Astrocyte (in vitro differentiated cells and primary cell): Measurements from ENCODE around the gene CDS1. TPM values are rescaled to one million over a fixed set of nuclear protein-coding genes. Genes with fewer than 3 reads are reported as not detected.

Source experiments
- DNase-seq: peaks from one replicate; pipeline ENCODE4 v3.0.0-alpha.2; 2010; ENCODE audit warnings: low read depth
- FAIRE-seq: peaks from 2 replicates; lab custom pipeline; 2011; peaks lifted over from hg19 to GRCh38; lab: Jason Lieb, UNC
- H2AFZ ChIP-seq: 2 replicates; pipeline ENCODE4 v1.6.0; 2012; ENCODE audit warnings: low read depth, low read length, inconsistent platforms
- H3K27ac ChIP-seq: 2 replicates; pipeline ENCODE4 v1.5.1; 2011; ENCODE audit warnings: low read depth, low read length, inconsistent platforms
- H3K27me3 ChIP-seq: 2 replicates; pipeline ENCODE4 v1.6.0; 2011; ENCODE audit warnings: low read length, inconsistent platforms; ENCODE audit not compliant: insufficient read depth
- H3K36me3 ChIP-seq: 2 replicates; pipeline ENCODE4 v1.5.1; 2011; ENCODE audit warnings: low read length, inconsistent platforms; ENCODE audit not compliant: insufficient read depth
- H3K4me1 ChIP-seq: 2 replicates; pipeline ENCODE4 v1.5.1; 2011; ENCODE audit warnings: low read length, inconsistent platforms; ENCODE audit not compliant: insufficient read depth
- H3K4me2 ChIP-seq: 2 replicates; pipeline ENCODE4 v1.6.0; 2012; ENCODE audit warnings: low read length, inconsistent platforms
- H3K4me3 ChIP-seq: 2 replicates; pipeline ENCODE4 v1.5.1; 2011; ENCODE audit warnings: low read depth, mild to moderate bottlenecking, low read length, inconsistent platforms; ENCODE audit not compliant: insufficient read depth
- H3K79me2 ChIP-seq: 2 replicates; pipeline ENCODE4 v1.6.0; 2012; ENCODE audit warnings: mild to moderate bottlenecking, low read length, inconsistent platforms; ENCODE audit not compliant: insufficient read depth
- H3K9ac ChIP-seq: 2 replicates; pipeline ENCODE4 v1.6.0; 2012; ENCODE audit warnings: mild to moderate bottlenecking, low read length, inconsistent platforms
- H3K9me3 ChIP-seq: 2 replicates; pipeline ENCODE4 v1.5.1; 2012; ENCODE audit warnings: low read depth, mild to moderate bottlenecking, low read length, inconsistent platforms; ENCODE audit not compliant: insufficient read depth
- H4K20me1 ChIP-seq: 2 replicates; pipeline ENCODE4 v1.6.0; 2012; ENCODE audit warnings: low read length, inconsistent platforms; ENCODE audit not compliant: insufficient read depth
- H3K27ac Mint-ChIP-seq: one replicate; pipeline ENCODE4 v1.8.0; 2021; ENCODE audit warnings: mild to moderate bottlenecking, mixed read lengths; ENCODE audit not compliant: unreplicated experiment
- H3K27me3 Mint-ChIP-seq: one replicate; pipeline ENCODE4 v1.8.0; 2021; ENCODE audit warnings: low read depth, mixed read lengths; ENCODE audit not compliant: unreplicated experiment
- H3K36me3 Mint-ChIP-seq: one replicate; pipeline ENCODE4 v1.8.0; 2021; ENCODE audit warnings: low read depth, mixed read lengths; ENCODE audit not compliant: unreplicated experiment
- H3K4me1 Mint-ChIP-seq: one replicate; pipeline ENCODE4 v1.8.0; 2021; ENCODE audit warnings: low read depth, mixed read lengths; ENCODE audit not compliant: unreplicated experiment
- H3K4me3 Mint-ChIP-seq: one replicate; pipeline ENCODE4 v1.8.0; 2021; ENCODE audit warnings: mild to moderate bottlenecking, moderate library complexity, mixed read lengths; ENCODE audit not compliant: unreplicated experiment
- H3K9me3 Mint-ChIP-seq: one replicate; pipeline ENCODE4 v1.8.0; 2021; ENCODE audit warnings: mild to moderate bottlenecking, mixed read lengths; ENCODE audit not compliant: unreplicated experiment
- EZH2 ChIP-seq: IDR thresholded peaks from 2 replicates; pipeline ENCODE4 v1.6.1; 2012; ENCODE audit warnings: mild to moderate bottlenecking, low read length, inconsistent platforms; ENCODE audit not compliant: insufficient read depth
- total RNA-seq: library from RNA; stranded (reverse); gene quantifications from 2 replicates; pipeline ENCODE4 v1.2.1, GENCODE V29; 2021
- TF ChIP-seq, protein P1 (sequence below): IDR thresholded peaks from 2 replicates; pipeline ENCODE4 v1.5.1; 2011; ENCODE audit warnings: low read depth, mild to moderate bottlenecking, inconsistent platforms, low read length, moderate library complexity; ENCODE audit not compliant: insufficient read depth

Gene CDS1
- total RNA-seq, 1 donor from 2014 or later: 5.7 TPM

DNA sequence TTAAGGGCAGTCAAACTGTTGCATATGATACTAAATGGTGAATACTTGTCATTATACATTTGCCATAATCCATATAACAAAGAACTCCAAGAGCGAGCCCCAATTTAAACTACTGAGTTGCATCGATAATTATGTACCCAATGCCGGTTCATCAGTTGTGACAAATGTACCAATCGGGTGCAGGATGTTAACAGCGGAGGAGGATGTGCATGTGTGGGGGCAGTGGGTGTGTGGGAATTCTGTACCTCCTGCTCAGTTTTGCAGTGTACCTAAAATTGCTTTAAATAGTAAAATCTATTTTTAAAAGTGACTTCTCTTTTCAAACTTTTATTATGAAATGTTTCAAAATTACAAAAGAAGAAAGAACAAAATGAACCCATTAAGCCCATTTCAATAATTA lies 20.8 kb upstream of the CDS1 start:
- Histone ChIP-seq H3K27me3 (no peaks in the 10 kb centered on the region), H3K9me3 (no peaks in the 10 kb centered on the region), H3K4me2 (no peak overlapping the region), H3K4me1 (no peaks in the 10 kb centered on the region), H2AFZ (no peak overlapping the region), H3K9ac (no peak overlapping the region), H3K4me3 (no peak overlapping the region), H3K27ac (no peak overlapping the region), H3K36me3 (no peaks in the 10 kb centered on the region), H3K79me2 (no peaks in the 10 kb centered on the region), H4K20me1 (no peaks in the 10 kb centered on the region)
- no peaks in the 10 kb centered on the region for H3K27me3 Mint-ChIP-seq
- no peak overlapping the region for H3K4me3 Mint-ChIP-seq
- H3K4me1 Mint-ChIP-seq: peaks cover 4% of the 10 kb centered on the region
- FAIRE-seq (no peak), DNase-seq (no peak)
- H3K36me3 Mint-ChIP-seq: no peaks in the 10 kb centered on the region
- no peak for TF ChIP-seq EZH2
- TF ChIP-seq, protein P1, sequence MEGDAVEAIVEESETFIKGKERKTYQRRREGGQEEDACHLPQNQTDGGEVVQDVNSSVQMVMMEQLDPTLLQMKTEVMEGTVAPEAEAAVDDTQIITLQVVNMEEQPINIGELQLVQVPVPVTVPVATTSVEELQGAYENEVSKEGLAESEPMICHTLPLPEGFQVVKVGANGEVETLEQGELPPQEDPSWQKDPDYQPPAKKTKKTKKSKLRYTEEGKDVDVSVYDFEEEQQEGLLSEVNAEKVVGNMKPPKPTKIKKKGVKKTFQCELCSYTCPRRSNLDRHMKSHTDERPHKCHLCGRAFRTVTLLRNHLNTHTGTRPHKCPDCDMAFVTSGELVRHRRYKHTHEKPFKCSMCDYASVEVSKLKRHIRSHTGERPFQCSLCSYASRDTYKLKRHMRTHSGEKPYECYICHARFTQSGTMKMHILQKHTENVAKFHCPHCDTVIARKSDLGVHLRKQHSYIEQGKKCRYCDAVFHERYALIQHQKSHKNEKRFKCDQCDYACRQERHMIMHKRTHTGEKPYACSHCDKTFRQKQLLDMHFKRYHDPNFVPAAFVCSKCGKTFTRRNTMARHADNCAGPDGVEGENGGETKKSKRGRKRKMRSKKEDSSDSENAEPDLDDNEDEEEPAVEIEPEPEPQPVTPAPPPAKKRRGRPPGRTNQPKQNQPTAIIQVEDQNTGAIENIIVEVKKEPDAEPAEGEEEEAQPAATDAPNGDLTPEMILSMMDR: no peak
- H3K27ac Mint-ChIP-seq: peak overlapping the region; percentile 3
- no peaks in the 10 kb centered on the region for H3K9me3 Mint-ChIP-seq

DNA sequence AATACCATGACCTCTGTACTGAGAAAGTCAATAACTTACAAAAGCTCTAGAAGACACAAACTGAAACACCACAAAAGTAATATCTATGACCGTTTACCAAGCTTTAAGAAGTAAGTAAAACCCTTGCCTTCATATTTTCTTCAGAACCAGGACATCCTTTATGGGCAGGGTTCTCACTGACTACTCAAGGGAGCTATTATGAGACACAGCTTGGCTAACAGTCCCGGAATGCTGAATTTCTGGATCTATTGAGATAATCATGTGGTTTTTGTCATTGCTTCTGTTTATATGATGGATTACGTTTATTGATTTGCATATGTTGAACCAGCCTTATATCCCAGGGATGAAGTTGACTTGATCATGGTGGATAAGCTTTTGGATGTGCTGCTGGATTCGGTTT lies 19.9 kb upstream of the CDS1 start:
- no peaks in the 10 kb centered on the region for H3K4me1 ChIP-seq
- DNase-seq (no peak), FAIRE-seq (no peak)
- Mint-ChIP-seq H3K4me3 (no peak overlapping the region), H3K27me3 (no peaks in the 10 kb centered on the region), H3K9me3 (no peaks in the 10 kb centered on the region), H3K27ac (no peak overlapping the region), H3K36me3 (no peaks in the 10 kb centered on the region), H3K4me1 (peaks cover 4% of the 10 kb centered on the region)
- H3K4me2 ChIP-seq: no peak overlapping the region
- no peak for TF ChIP-seq EZH2
- TF ChIP-seq, protein P1: no peak
- H3K27me3 ChIP-seq: no peaks in the 10 kb centered on the region
- no peak overlapping the region for H3K4me3 ChIP-seq
- no peaks in the 10 kb centered on the region for H3K36me3 ChIP-seq
- H3K27ac ChIP-seq: no peak overlapping the region
- H3K9me3 ChIP-seq: no peaks in the 10 kb centered on the region
- H3K9ac ChIP-seq: no peak overlapping the region
- H3K79me2 ChIP-seq: no peaks in the 10 kb centered on the region
- no peaks in the 10 kb centered on the region for H4K20me1 ChIP-seq
- no peak overlapping the region for H2AFZ ChIP-seq

DNA sequence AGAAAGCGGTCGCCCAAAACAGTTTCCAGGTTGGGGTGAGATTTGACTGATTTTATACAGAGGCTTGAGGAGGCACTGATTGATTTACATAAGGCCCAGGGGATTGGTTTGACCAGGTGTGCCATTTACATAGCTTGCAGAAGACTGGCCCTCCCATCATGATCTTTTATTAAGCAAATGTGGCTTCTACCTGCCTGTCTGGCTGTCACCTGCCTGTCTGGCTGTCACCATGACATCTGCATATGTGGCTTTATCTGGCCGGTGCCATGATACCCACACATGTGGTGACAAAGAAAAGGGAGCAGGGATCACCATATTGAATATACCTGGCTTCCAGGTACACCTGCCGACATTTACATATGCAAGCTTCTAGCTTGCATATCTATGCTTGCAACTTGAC lies 17.0 kb upstream of the CDS1 start:
- H2AFZ ChIP-seq: no peak overlapping the region
- H3K4me3 Mint-ChIP-seq: no peak overlapping the region
- TF ChIP-seq EZH2: no peak
- TF ChIP-seq, protein P1: no peak
- H3K27me3 Mint-ChIP-seq: no peaks in the 10 kb centered on the region
- H3K9me3 ChIP-seq: no peaks in the 10 kb centered on the region
- no peak overlapping the region for H3K9ac ChIP-seq
- no peaks in the 10 kb centered on the region for H3K27me3 ChIP-seq
- no peaks in the 10 kb centered on the region for H3K79me2 ChIP-seq
- peaks cover 13% of the 10 kb centered on the region for H3K4me1 Mint-ChIP-seq
- no peak overlapping the region for H3K4me3 ChIP-seq
- no peaks in the 10 kb centered on the region for H4K20me1 ChIP-seq
- no peak overlapping the region for H3K27ac ChIP-seq
- H3K36me3 ChIP-seq: no peaks in the 10 kb centered on the region
- H3K9me3 Mint-ChIP-seq: no peaks in the 10 kb centered on the region
- FAIRE-seq: no peak
- no peak overlapping the region for H3K27ac Mint-ChIP-seq
- H3K4me2 ChIP-seq: no peak overlapping the region
- no peak for DNase-seq
- H3K4me1 ChIP-seq: no peaks in the 10 kb centered on the region
- H3K36me3 Mint-ChIP-seq: no peaks in the 10 kb centered on the region
